Ectodermal cell (in vitro differentiated cells): ENCODE data around the gene RRBP1.

ENCODE experiments used
- H3K27ac ChIP-seq: 2 replicates; pipeline ENCODE4 v1.7.0; 2013; ENCODE audit warnings: mild to moderate bottlenecking, low read depth, low read length; ENCODE audit not compliant: insufficient read depth, poor library complexity, severe bottlenecking
- H3K27me3 ChIP-seq: 2 replicates; pipeline ENCODE4 v1.7.0; 2013; ENCODE audit warnings: mild to moderate bottlenecking, low read length; ENCODE audit not compliant: insufficient read depth, control insufficient read depth, poor library complexity, severe bottlenecking
- H3K36me3 ChIP-seq: one replicate; pipeline ENCODE4 v1.7.0; 2013; ENCODE audit warnings: low read length; ENCODE audit not compliant: control insufficient read depth, insufficient read depth
- H3K4me1 ChIP-seq: one replicate; pipeline ENCODE4 v1.7.0; 2013; ENCODE audit warnings: low read length; ENCODE audit not compliant: control insufficient read depth, insufficient read depth
- H3K4me3 ChIP-seq: 2 replicates; pipeline ENCODE4 v1.7.0; 2013; ENCODE audit warnings: low read depth, low read length, control low read depth; ENCODE audit not compliant: insufficient read depth
- H3K9me3 ChIP-seq: 2 replicates; pipeline ENCODE4 v1.7.0; 2013; ENCODE audit warnings: mild to moderate bottlenecking, low read length, moderate library complexity; ENCODE audit not compliant: control insufficient read depth
- WGBS, 2 experiments: methylation state at CpG; one replicate each; pipeline ENCODE4 v1.1.7; 2013; ENCODE audit warnings: missing lambda C conversion rate in 2 of 2; 5-methylcytosine and 5-hydroxymethylcytosine counted together

RRBP1 gene

GRCh38 chr20:17642404-17643269, 39.4 kb downstream of the RRBP1 start:
- H3K9me3 ChIP-seq = no peaks in the 10 kb centered on the region
- whole genome bisulfite sequencing, 2 experiments = 92% methylated on average over 19 of the region's 19 CpGs
- no peak overlapping the region for H3K27ac ChIP-seq
- no peaks in the 10 kb centered on the region for H3K36me3 ChIP-seq
- no peaks in the 10 kb centered on the region for H3K27me3 ChIP-seq
- H3K4me1 ChIP-seq = peaks cover 11% of the 10 kb centered on the region
- H3K4me3 ChIP-seq = no peak overlapping the region

DNA sequence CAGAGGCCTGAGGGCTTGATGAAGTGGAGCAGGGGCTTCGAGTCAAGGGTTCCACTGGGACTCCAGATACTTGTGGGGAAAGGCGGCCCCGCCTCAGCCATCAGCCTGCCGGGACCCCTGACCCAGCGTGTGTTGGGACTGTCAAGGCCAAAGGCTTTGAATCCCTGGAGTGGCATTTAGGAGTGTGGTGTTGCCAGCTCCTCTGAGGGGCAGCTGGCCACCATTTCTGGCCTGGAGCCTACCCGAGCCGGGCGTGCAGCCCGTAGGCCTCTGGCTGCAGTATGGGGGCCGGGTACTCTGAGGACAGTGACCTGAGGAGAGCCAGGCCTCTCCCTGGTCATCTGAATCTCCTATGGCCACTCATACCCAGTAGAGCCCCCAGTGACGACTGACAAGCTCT, 40.0 kb downstream of the RRBP1 start:
- Histone ChIP-seq H3K4me3 (no peak overlapping the region), H3K9me3 (no peaks in the 10 kb centered on the region), H3K36me3 (no peaks in the 10 kb centered on the region), H3K27ac (no peak overlapping the region), H3K4me1 (peaks cover 12% of the 10 kb centered on the region), H3K27me3 (no peaks in the 10 kb centered on the region)
- WGBS, 2 experiments = 91 to 94% methylated on average over 11 of the region's 11 CpGs

GRCh38 chr20:17641520-17641964, 40.5 kb downstream of the RRBP1 start:
- Histone ChIP-seq H3K9me3 (no peaks in the 10 kb centered on the region), H3K36me3 (no peaks in the 10 kb centered on the region), H3K4me3 (no peak overlapping the region), H3K4me1 (peaks cover 15% of the 10 kb centered on the region), H3K27me3 (no peaks in the 10 kb centered on the region), H3K27ac (no peak overlapping the region)
- 93 to 96% methylated on average over 18 of the region's 18 CpGs for WGBS, 2 experiments

DNA sequence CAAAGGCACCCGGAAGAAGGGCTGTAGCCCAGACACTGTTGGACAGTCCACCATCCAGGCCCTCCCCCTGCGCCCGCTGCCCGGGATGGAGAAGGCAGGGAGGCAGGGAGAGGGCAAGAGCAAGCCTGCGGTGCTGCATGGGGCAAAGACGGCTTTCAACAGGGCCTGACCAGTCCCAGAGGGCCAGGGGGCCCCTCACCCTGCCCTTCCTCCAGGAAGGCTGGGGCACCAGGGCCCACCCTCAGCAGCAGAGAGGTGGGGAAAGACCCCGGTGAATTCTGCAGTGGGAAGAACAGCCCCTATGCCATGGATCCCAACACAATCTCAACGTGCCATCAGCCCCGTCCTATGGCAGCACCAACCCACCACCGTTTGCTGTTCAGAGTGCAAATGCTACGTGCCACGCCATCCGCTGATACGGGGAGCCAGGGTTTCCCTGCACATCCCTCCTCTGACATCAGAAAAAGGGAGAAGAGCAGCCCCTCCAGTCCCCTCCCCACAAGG, 41.1 kb downstream of the RRBP1 start:
- peaks cover 12% of the 10 kb centered on the region for H3K4me1 ChIP-seq
- H3K9me3 ChIP-seq = no peaks in the 10 kb centered on the region
- no peaks in the 10 kb centered on the region for H3K27me3 ChIP-seq
- H3K27ac ChIP-seq = no peak overlapping the region
- H3K4me3 ChIP-seq = no peak overlapping the region
- H3K36me3 ChIP-seq = no peaks in the 10 kb centered on the region
- 94 to 95% methylated on average over 14 of the region's 14 CpGs for WGBS, 2 experiments

- Histone ChIP-seq H3K9me3 (no peaks in the 10 kb centered on the region), H3K4me3 (no peak overlapping the region), H3K27me3 (no peaks in the 10 kb centered on the region), H3K4me1 (peaks cover 14% of the 10 kb centered on the region), H3K27ac (no peak overlapping the region), H3K36me3 (no peaks in the 10 kb centered on the region)
- WGBS, 2 experiments = 93 to 95% methylated on average over 12 of the region's 12 CpGs
Measured at GRCh38 chr20:17640146-17640874, 41.7 kb downstream of the RRBP1 start.

DNA sequence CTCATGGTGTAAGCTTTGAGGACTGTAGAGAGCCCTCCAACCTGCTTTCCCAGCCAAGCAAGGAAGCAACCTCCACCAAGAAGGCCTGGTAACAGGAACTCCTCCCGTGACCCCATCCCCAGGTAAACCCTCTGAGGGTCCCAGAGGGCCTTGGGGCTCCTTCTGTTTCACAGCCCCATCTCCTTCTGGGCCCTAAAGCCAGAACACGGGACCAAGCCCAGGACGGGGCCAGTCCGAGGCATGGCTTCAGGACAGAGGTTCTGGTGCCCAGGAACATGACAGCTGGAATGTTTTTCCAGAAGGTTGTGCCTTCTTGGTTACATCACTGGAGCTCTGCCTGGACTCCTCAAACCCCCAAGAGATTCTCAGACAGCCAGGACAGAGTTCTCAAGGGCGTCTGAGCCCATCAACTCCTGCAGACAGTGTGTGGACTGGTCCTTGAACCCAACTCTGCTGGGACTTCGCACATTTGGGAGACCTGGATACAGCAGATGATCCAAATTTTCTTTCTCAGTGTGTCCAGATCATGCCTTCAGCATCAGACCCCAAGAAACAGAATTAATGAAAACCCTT, 43.1 kb downstream of the RRBP1 start:
- 93 to 95% methylated on average over 6 of the region's 6 CpGs for WGBS, 2 experiments
- H3K4me3 ChIP-seq = no peak overlapping the region

GRCh38 chr20:17637985-17638640, 43.9 kb downstream of the RRBP1 start:
- no peak overlapping the region for H3K4me3 ChIP-seq
- H3K9me3 ChIP-seq = no peaks in the 10 kb centered on the region
- H3K27me3 ChIP-seq = no peaks in the 10 kb centered on the region
- H3K27ac ChIP-seq = no peak overlapping the region
- H3K4me1 ChIP-seq = peaks cover 7% of the 10 kb centered on the region
- 89 to 91% methylated on average over 13 of the region's 13 CpGs for WGBS, 2 experiments
- H3K36me3 ChIP-seq = no peaks in the 10 kb centered on the region

More for the DNA sequence above, 43.1 kb downstream of the RRBP1 start:
- peaks cover 11% of the 10 kb centered on the region for H3K4me1 ChIP-seq
- no peaks in the 10 kb centered on the region for H3K36me3 ChIP-seq
- H3K27me3 ChIP-seq = no peaks in the 10 kb centered on the region
- no peak overlapping the region for H3K27ac ChIP-seq
- no peaks in the 10 kb centered on the region for H3K9me3 ChIP-seq

- 91 to 92% methylated on average over 4 of the region's 4 CpGs for WGBS, 2 experiments
- Histone ChIP-seq H3K27me3 (no peaks in the 10 kb centered on the region), H3K36me3 (no peaks in the 10 kb centered on the region), H3K4me3 (no peak overlapping the region), H3K27ac (no peak overlapping the region), H3K9me3 (no peaks in the 10 kb centered on the region), H3K4me1 (peaks cover 7% of the 10 kb centered on the region)
Measured at GRCh38 chr20:17637413-17637780, 44.6 kb downstream of the RRBP1 start.

- WGBS, 2 experiments = 66% methylated on average over 24 of the region's 24 CpGs
- no peak overlapping the region for H3K27ac ChIP-seq
Measured at GRCh38 chr20:17636523-17637412, 45.3 kb downstream of the RRBP1 start.

More at GRCh38 chr20:17636523-17637412, 45.3 kb downstream of the RRBP1 start:
- Histone ChIP-seq H3K4me3 (no peak overlapping the region), H3K36me3 (no peaks in the 10 kb centered on the region), H3K27me3 (no peaks in the 10 kb centered on the region), H3K4me1 (peaks cover 7% of the 10 kb centered on the region), H3K9me3 (no peaks in the 10 kb centered on the region)
